Type B pancreatic cell (in vitro differentiated cells): Measurements from ENCODE around the gene EIF2S3. TPM values are rescaled to one million over a fixed set of nuclear protein-coding genes. Genes with fewer than 3 reads are reported as not detected.
A peak's percentile ranks its signal among the peaks of the same experiment; 100 is the strongest.

Experiments
- DNase-seq: peaks from one replicate; pipeline ENCODE4 v3.0.0; 2021; ENCODE audit warnings: mixed read lengths; ENCODE audit not compliant: unreplicated experiment; ENCODE audit errors: extremely low spot score
- H3K27ac Mint-ChIP-seq: 2 replicates; pipeline ENCODE4 v1.8.0; 2021; ENCODE audit warnings: mild to moderate bottlenecking, mixed read lengths
- H3K27me3 Mint-ChIP-seq: 2 replicates; pipeline ENCODE4 v1.8.0; 2021; ENCODE audit warnings: mixed read lengths
- H3K36me3 Mint-ChIP-seq: 2 replicates; pipeline ENCODE4 v1.8.0; 2021; ENCODE audit warnings: mixed read lengths
- H3K4me1 Mint-ChIP-seq: one replicate; pipeline ENCODE4 v1.8.0; 2021; ENCODE audit warnings: mixed read lengths; ENCODE audit not compliant: unreplicated experiment
- H3K4me3 Mint-ChIP-seq: 2 replicates; pipeline ENCODE4 v1.8.0; 2021; ENCODE audit warnings: mild to moderate bottlenecking, mixed read lengths
- H3K9me3 Mint-ChIP-seq: 2 replicates; pipeline ENCODE4 v1.8.0; 2021; ENCODE audit warnings: mixed read lengths
- CTCF ChIP-seq: fragments of 200-600 bp; sonication (generic); conservative IDR thresholded peaks from 2 replicates; pipeline ENCODE4 v1.5.0; 2021; ENCODE audit warnings: antibody characterized with exemption, mild to moderate bottlenecking
- long read RNA-seq: library from polyadenylated mRNA; unstranded; transcript quantifications from one replicate; pipeline ENCODE4 v2.0.0, GENCODE V29; 2020
- total RNA-seq: library from RNA; stranded (reverse); gene quantifications from 2 replicates; pipeline ENCODE4 v1.2.1, GENCODE V29; 2021; ENCODE audit warnings: low replicate concordance

Gene EIF2S3
- 368 and 418 TPM in 2 replicates for total RNA-seq
- long read RNA-seq, transcript EIF2S3-201 (12 exons, 2,858 nt) = major isoform, 762 of 880 reads
- long read RNA-seq, partial matches to known transcripts = 47 of 880 reads
- long read RNA-seq, other reads (novel, unspliced or antisense) = 70 of 880 reads

GRCh38 chrX:24054182-24055042 is at the start of gene EIF2S3:
EIF2S3 (plus strand) TSS chrX:24054956; CDS start chrX:24054969, 13 bp downstream.
- H3K27ac Mint-ChIP-seq = no peak within 1 kb of the TSS

GRCh38 chrX:24005028-24005427 is 49.7 kb upstream of the EIF2S3 start:
- H3K9me3 Mint-ChIP-seq = peaks cover 2% of the 10 kb centered on the region
- TF ChIP-seq CTCF = no peak
- no peak overlapping the region for H3K4me3 Mint-ChIP-seq
- DNase-seq = no peak
- peaks cover 12% of the 10 kb centered on the region for H3K4me1 Mint-ChIP-seq
- peaks cover 35% of the 10 kb centered on the region for H3K36me3 Mint-ChIP-seq
- no peak overlapping the region for H3K27ac Mint-ChIP-seq
- no peaks in the 10 kb centered on the region for H3K27me3 Mint-ChIP-seq

More at GRCh38 chrX:24054182-24055042, at the start of gene EIF2S3:
- Mint-ChIP-seq H3K4me1 (no peaks in the 10 kb centered on the region), H3K4me3 (no peak within 1 kb of the TSS), H3K9me3 (no peaks in the 10 kb centered on the region), H3K27me3 (no peaks in the 10 kb centered on the region), H3K36me3 (no peaks in the 10 kb centered on the region)
- peak; percentile 95 for DNase-seq
- TF ChIP-seq CTCF = peak; percentile 87

- no peak for TF ChIP-seq CTCF
- no peak for DNase-seq
- Mint-ChIP-seq H3K4me3 (no peak overlapping the region), H3K9me3 (peaks cover 9% of the 10 kb centered on the region), H3K36me3 (peaks cover 38% of the 10 kb centered on the region), H3K4me1 (peaks cover 12% of the 10 kb centered on the region), H3K27me3 (no peaks in the 10 kb centered on the region), H3K27ac (no peak overlapping the region)
Observed at GRCh38 chrX:24005867-24006266, 48.9 kb upstream of the EIF2S3 start.

GRCh38 chrX:24012266-24012665 is 42.5 kb upstream of the EIF2S3 start:
- no peak for DNase-seq
- peaks cover 14% of the 10 kb centered on the region for H3K4me1 Mint-ChIP-seq
- H3K27ac Mint-ChIP-seq = no peak overlapping the region
- peaks cover 29% of the 10 kb centered on the region for H3K36me3 Mint-ChIP-seq
- TF ChIP-seq CTCF = no peak
- H3K4me3 Mint-ChIP-seq = no peak overlapping the region
- H3K27me3 Mint-ChIP-seq = no peaks in the 10 kb centered on the region
- peaks cover 10% of the 10 kb centered on the region for H3K9me3 Mint-ChIP-seq

GRCh38 chrX:24014388-24015018 is 40.3 kb upstream of the EIF2S3 start:
- TF ChIP-seq CTCF = no peak
- Mint-ChIP-seq H3K27ac (peak overlapping the region; percentile 47), H3K36me3 (peaks cover 24% of the 10 kb centered on the region), H3K27me3 (no peaks in the 10 kb centered on the region), H3K9me3 (peaks cover 10% of the 10 kb centered on the region), H3K4me1 (peaks cover 10% of the 10 kb centered on the region), H3K4me3 (no peak overlapping the region)
- DNase-seq = no peak
